IgD-negative memory B cell (primary cell): ENCODE data around the gene CSGALNACT2. TPM values are rescaled to one million over a fixed set of nuclear protein-coding genes. Genes with fewer than 3 reads are reported as not detected.
A peak's percentile ranks its signal among the peaks of the same experiment; 100 is the strongest.
"Not testable (repeated sequence)": the region's sequence is repeated elsewhere in the genome, so short reads cannot be mapped to it uniquely, and the experiment has no call there.

Experiments
- H3K27ac Mint-ChIP-seq, 3 donors: one replicate each; pipeline ENCODE4 v1.8.0; 2020 to 2022; ENCODE audit warnings: mild to moderate bottlenecking in 3 of 3, mixed read lengths in 3 of 3, moderate library complexity in 1 of 3
- H3K27me3 Mint-ChIP-seq: one replicate; pipeline ENCODE4 v1.8.0; 2021; ENCODE audit warnings: mixed read lengths
- H3K36me3 Mint-ChIP-seq: one replicate; pipeline ENCODE4 v1.8.0; 2020; ENCODE audit warnings: mild to moderate bottlenecking, mixed read lengths
- H3K4me1 Mint-ChIP-seq, 3 donors: one replicate each; pipeline ENCODE4 v1.8.0; 2020 to 2022; ENCODE audit warnings: mixed read lengths in 3 of 3, mild to moderate bottlenecking in 1 of 3
- H3K4me3 Mint-ChIP-seq, 4 donors: one replicate each; pipeline ENCODE4 v1.8.0; 2020 to 2022; ENCODE audit warnings: mild to moderate bottlenecking in 4 of 4, mixed read lengths in 4 of 4, moderate library complexity in 3 of 4
- H3K9me3 Mint-ChIP-seq, 3 donors: one replicate each; pipeline ENCODE4 v1.8.0; 2020 to 2021; ENCODE audit warnings: mixed read lengths in 3 of 3, mild to moderate bottlenecking in 1 of 3
- polyA plus RNA-seq: library from polyadenylated mRNA; unstranded; fragments of 300-500 nt; fragmentation: Illumina TruSeq; gene quantifications from one replicate; pipeline ENCODE4 v1.2.3, GENCODE V29; 2021

The CSGALNACT2 gene
- polyA plus RNA-seq, 1 donor from 2014 or later, result 12.2 TPM

GRCh38 chr10:43135656-43136055 is 2.6 kb upstream of the CSGALNACT2 start:
- peaks cover 23 to 37% (median 29%) of the 10 kb centered on the region in 3 donors for H3K4me1 Mint-ChIP-seq
- no peaks in the 10 kb centered on the region for H3K27me3 Mint-ChIP-seq
- peak overlapping the region; percentile 0 to 93 (median 74) for H3K4me3 Mint-ChIP-seq

GRCh38 chr10:43136432-43136831 is 1.8 kb upstream of the CSGALNACT2 start:
- no peaks in the 10 kb centered on the region for H3K27me3 Mint-ChIP-seq
- H3K9me3 Mint-ChIP-seq, result peaks cover 0 to 2% (median 0%) of the 10 kb centered on the region in 3 donors
- H3K4me3 Mint-ChIP-seq, result peak overlapping the region; percentile 33 to 93 (median 84)
- peaks cover 28 to 40% (median 32%) of the 10 kb centered on the region in 3 donors for H3K4me1 Mint-ChIP-seq
- H3K27ac Mint-ChIP-seq, result peak overlapping the region in 2 of 3 donors; percentile 31 to 93
- peaks cover 3% of the 10 kb centered on the region for H3K36me3 Mint-ChIP-seq

More at GRCh38 chr10:43135656-43136055, 2.6 kb upstream of the CSGALNACT2 start:
- Mint-ChIP-seq H3K36me3 (peaks cover 3% of the 10 kb centered on the region), H3K9me3 (peaks cover 0 to 2% (median 0%) of the 10 kb centered on the region in 3 donors), H3K27ac (peak overlapping the region in 1 of 3 donors; percentile 93)

- Mint-ChIP-seq H3K4me3 (peak overlapping the region; percentile 85 to 96 (median 92)), H3K9me3 (peaks cover 0 to 2% (median 0%) of the 10 kb centered on the region in 3 donors), H3K27me3 (no peaks in the 10 kb centered on the region), H3K4me1 (peaks cover 32 to 44% (median 36%) of the 10 kb centered on the region in 3 donors), H3K36me3 (peaks cover 3% of the 10 kb centered on the region), H3K27ac (peak overlapping the region; percentile 25 to 93 (median 93))
These were observed 1.1 kb upstream of the CSGALNACT2 start for GRCh38 chr10:43136995-43137716.

- Mint-ChIP-seq H3K27me3 (no peaks in the 10 kb centered on the region), H3K4me3 (peak overlapping the region; percentile 85 to 96 (median 92)), H3K27ac (peak overlapping the region; percentile 25 to 93 (median 93)), H3K4me1 (peaks cover 36 to 49% (median 40%) of the 10 kb centered on the region in 3 donors), H3K36me3 (peaks cover 2% of the 10 kb centered on the region), H3K9me3 (peaks cover 0 to 2% (median 0%) of the 10 kb centered on the region in 3 donors)
These were observed 576 bp upstream of the CSGALNACT2 start for GRCh38 chr10:43137717-43138020.

- Mint-ChIP-seq H3K36me3 (no peaks in the 10 kb centered on the region), H3K27ac (peak overlapping the region; percentile 93 to 100 (median 99)), H3K4me3 (peak overlapping the region; percentile 93 to 100 (median 98)), H3K4me1 (peaks cover 37 to 57% (median 50%) of the 10 kb centered on the region in 3 donors), H3K27me3 (no peaks in the 10 kb centered on the region), H3K9me3 (peaks cover 0 to 2% (median 0%) of the 10 kb centered on the region in 3 donors)
These were observed 554 bp downstream of the CSGALNACT2 start for GRCh38 chr10:43138757-43139241.

- Mint-ChIP-seq H3K27ac (peak overlapping the region in 1 of 3 donors; percentile 59), H3K9me3 (peaks cover 0 to 2% (median 0%) of the 10 kb centered on the region in 3 donors), H3K27me3 (no peaks in the 10 kb centered on the region), H3K36me3 (no peaks in the 10 kb centered on the region), H3K4me1 (peaks cover 52 to 58% (median 57%) of the 10 kb centered on the region in 3 donors), H3K4me3 (peak overlapping the region in 2 of 4 donors; percentile 3 to 65)
These were observed 3.2 kb downstream of the CSGALNACT2 start for GRCh38 chr10:43141421-43141820.

GRCh38 chr10:43145311-43145710 is 7.1 kb downstream of the CSGALNACT2 start:
- peaks cover 56 to 64% (median 57%) of the 10 kb centered on the region in 3 donors for H3K4me1 Mint-ChIP-seq
- peak overlapping the region in 1 of 4 donors; percentile 6 for H3K4me3 Mint-ChIP-seq
- peaks cover 0 to 8% (median 3%) of the 10 kb centered on the region in 3 donors for H3K9me3 Mint-ChIP-seq
- H3K36me3 Mint-ChIP-seq, result peaks cover 3% of the 10 kb centered on the region
- no peak overlapping the region for H3K27ac Mint-ChIP-seq
- H3K27me3 Mint-ChIP-seq, result no peaks in the 10 kb centered on the region

- H3K27me3 Mint-ChIP-seq, H3K9me3 Mint-ChIP-seq, H3K27ac Mint-ChIP-seq, H3K4me3 Mint-ChIP-seq, H3K36me3 Mint-ChIP-seq: not testable (repeated sequence)
- H3K4me1 Mint-ChIP-seq, result peaks cover 53 to 65% (median 56%) of the 10 kb centered on the region in 3 donors
These were observed 7.7 kb downstream of the CSGALNACT2 start for GRCh38 chr10:43145936-43146335.

- H3K9me3 Mint-ChIP-seq, result peaks cover 0 to 8% (median 3%) of the 10 kb centered on the region in 3 donors
- peaks cover 3% of the 10 kb centered on the region for H3K36me3 Mint-ChIP-seq
- H3K27ac Mint-ChIP-seq, result no peak overlapping the region
- H3K4me3 Mint-ChIP-seq, result peak overlapping the region in 2 of 4 donors; percentile 52 to 56
- no peaks in the 10 kb centered on the region for H3K27me3 Mint-ChIP-seq
- peaks cover 31 to 58% (median 47%) of the 10 kb centered on the region in 3 donors for H3K4me1 Mint-ChIP-seq
These were observed 13.1 kb downstream of the CSGALNACT2 start for GRCh38 chr10:43151371-43151770.

GRCh38 chr10:43153901-43154300 is 15.7 kb downstream of the CSGALNACT2 start:
- peaks cover 3% of the 10 kb centered on the region for H3K36me3 Mint-ChIP-seq
- H3K9me3 Mint-ChIP-seq, result no peaks in the 10 kb centered on the region
- H3K4me3 Mint-ChIP-seq, result no peak overlapping the region
- H3K27me3 Mint-ChIP-seq, result no peaks in the 10 kb centered on the region
- H3K4me1 Mint-ChIP-seq, result peaks cover 23 to 55% (median 45%) of the 10 kb centered on the region in 3 donors
- peak overlapping the region in 1 of 3 donors; percentile 9 for H3K27ac Mint-ChIP-seq

- Mint-ChIP-seq H3K36me3 (peaks cover 3% of the 10 kb centered on the region), H3K9me3 (no peaks in the 10 kb centered on the region), H3K4me3 (no peak overlapping the region), H3K4me1 (peaks cover 24 to 54% (median 42%) of the 10 kb centered on the region in 3 donors), H3K27me3 (no peaks in the 10 kb centered on the region), H3K27ac (no peak overlapping the region)
These were observed 17.0 kb downstream of the CSGALNACT2 start for GRCh38 chr10:43155221-43155620.

GRCh38 chr10:43155741-43156140 is 17.5 kb downstream of the CSGALNACT2 start:
- H3K4me1 Mint-ChIP-seq, result peaks cover 22 to 54% (median 40%) of the 10 kb centered on the region in 3 donors
- no peak overlapping the region for H3K27ac Mint-ChIP-seq
- H3K36me3 Mint-ChIP-seq, result peaks cover 4% of the 10 kb centered on the region
- no peak overlapping the region for H3K4me3 Mint-ChIP-seq
- no peaks in the 10 kb centered on the region for H3K27me3 Mint-ChIP-seq
- no peaks in the 10 kb centered on the region for H3K9me3 Mint-ChIP-seq

GRCh38 chr10:43156590-43157341 is 18.5 kb downstream of the CSGALNACT2 start:
- no peak overlapping the region for H3K27ac Mint-ChIP-seq
- peak overlapping the region in 1 of 4 donors; percentile 17 for H3K4me3 Mint-ChIP-seq
- H3K27me3 Mint-ChIP-seq, result no peaks in the 10 kb centered on the region
- H3K36me3 Mint-ChIP-seq, result peaks cover 8% of the 10 kb centered on the region
- H3K9me3 Mint-ChIP-seq, result no peaks in the 10 kb centered on the region
- H3K4me1 Mint-ChIP-seq, result peaks cover 22 to 54% (median 36%) of the 10 kb centered on the region in 3 donors

GRCh38 chr10:43158636-43159035 is 20.4 kb downstream of the CSGALNACT2 start:
- H3K9me3 Mint-ChIP-seq, result no peaks in the 10 kb centered on the region
- H3K4me1 Mint-ChIP-seq, result peaks cover 19 to 49% (median 34%) of the 10 kb centered on the region in 3 donors
- H3K27me3 Mint-ChIP-seq, result no peaks in the 10 kb centered on the region
- peaks cover 13% of the 10 kb centered on the region for H3K36me3 Mint-ChIP-seq
- no peak overlapping the region for H3K27ac Mint-ChIP-seq
- no peak overlapping the region for H3K4me3 Mint-ChIP-seq
